ENCODE results near the gene ARFGEF2.

GRCh38 chr20:49054056-49054643, 132.6 kb downstream of the ARFGEF2 start:
- TF ChIP-seq, protein P1, sequence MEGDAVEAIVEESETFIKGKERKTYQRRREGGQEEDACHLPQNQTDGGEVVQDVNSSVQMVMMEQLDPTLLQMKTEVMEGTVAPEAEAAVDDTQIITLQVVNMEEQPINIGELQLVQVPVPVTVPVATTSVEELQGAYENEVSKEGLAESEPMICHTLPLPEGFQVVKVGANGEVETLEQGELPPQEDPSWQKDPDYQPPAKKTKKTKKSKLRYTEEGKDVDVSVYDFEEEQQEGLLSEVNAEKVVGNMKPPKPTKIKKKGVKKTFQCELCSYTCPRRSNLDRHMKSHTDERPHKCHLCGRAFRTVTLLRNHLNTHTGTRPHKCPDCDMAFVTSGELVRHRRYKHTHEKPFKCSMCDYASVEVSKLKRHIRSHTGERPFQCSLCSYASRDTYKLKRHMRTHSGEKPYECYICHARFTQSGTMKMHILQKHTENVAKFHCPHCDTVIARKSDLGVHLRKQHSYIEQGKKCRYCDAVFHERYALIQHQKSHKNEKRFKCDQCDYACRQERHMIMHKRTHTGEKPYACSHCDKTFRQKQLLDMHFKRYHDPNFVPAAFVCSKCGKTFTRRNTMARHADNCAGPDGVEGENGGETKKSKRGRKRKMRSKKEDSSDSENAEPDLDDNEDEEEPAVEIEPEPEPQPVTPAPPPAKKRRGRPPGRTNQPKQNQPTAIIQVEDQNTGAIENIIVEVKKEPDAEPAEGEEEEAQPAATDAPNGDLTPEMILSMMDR (IDR thresholded peaks at IDR 0.05; ENCODE audit: extremely low read depth in 1 of 2, insufficient read depth in 1 of 2, low read depth in 1 of 2, low read length in 2 of 2), result no peak
- no peak for TF ChIP-seq EZH2 (IDR thresholded peaks at IDR 0.05; ENCODE audit: borderline replicate concordance, low read depth, low read length, severe bottlenecking)
- no peak for TF ChIP-seq MYC (IDR thresholded peaks at IDR 0.05; ENCODE audit: low read depth, low read length)
- no peak for TF ChIP-seq POLR2A (IDR thresholded peaks at IDR 0.05; ENCODE audit: low read depth, low read length)
- TF ChIP-seq JUN (IDR thresholded peaks at IDR 0.05; ENCODE audit: borderline replicate concordance, insufficient read depth, insufficient read length, low read depth), result no peak
